Measurements from ENCODE around the gene DYDC2. TPM values are rescaled to one million over a fixed set of nuclear protein-coding genes. Genes with fewer than 3 reads are reported as not detected.
"Not testable (repeated sequence)": the region's sequence is repeated elsewhere in the genome, so short reads cannot be mapped to it uniquely, and the experiment has no call there.

Gene DYDC2
- total RNA-seq, 1 donor from 2014 or later: not detected

- H3K9me3 Mint-ChIP-seq: no peaks in the 10 kb centered on the region
- no peak for DNase-seq (ENCODE audit: low spot score)
- peaks cover 3% of the 10 kb centered on the region for H3K36me3 Mint-ChIP-seq (ENCODE audit: low read depth)
- peak overlapping the region; percentile 70 for H3K4me3 Mint-ChIP-seq
- H3K4me1 Mint-ChIP-seq (ENCODE audit: low read depth): peaks cover 30% of the 10 kb centered on the region
- intact Hi-C loops (cut with micrococcal nuclease): no loop called here
- H3K27me3 Mint-ChIP-seq (ENCODE audit: insufficient read depth): peaks cover 18% of the 10 kb centered on the region
- H3K27ac Mint-ChIP-seq: no peak overlapping the region
Observed at GRCh38 chr10:80410122-80410521, 53.5 kb downstream of the DYDC2 start.

- H3K4me1 Mint-ChIP-seq (ENCODE audit: low read depth): peaks cover 30% of the 10 kb centered on the region
- H3K27me3 Mint-ChIP-seq (ENCODE audit: insufficient read depth): peaks cover 13% of the 10 kb centered on the region
- no peak for DNase-seq (ENCODE audit: low spot score)
Observed at GRCh38 chr10:80410578-80411145, 54.1 kb downstream of the DYDC2 start.

GRCh38 chr10:80411267-80411668 lies 54.7 kb downstream of the DYDC2 start:
- DNase-seq (ENCODE audit: low spot score): no peak
- Mint-ChIP-seq H3K27me3 (ENCODE audit: insufficient read depth) (peaks cover 9% of the 10 kb centered on the region), H3K4me1 (ENCODE audit: low read depth) (peaks cover 30% of the 10 kb centered on the region), H3K36me3 (ENCODE audit: low read depth) (peaks cover 3% of the 10 kb centered on the region), H3K4me3 (no peak overlapping the region), H3K9me3 (no peaks in the 10 kb centered on the region), H3K27ac (no peak overlapping the region)
- intact Hi-C loops (cut with micrococcal nuclease): no loop called here

More at GRCh38 chr10:80410578-80411145, 54.1 kb downstream of the DYDC2 start:
- intact Hi-C loops (cut with micrococcal nuclease): no loop called here
- no peak overlapping the region for H3K4me3 Mint-ChIP-seq
- H3K9me3 Mint-ChIP-seq: no peaks in the 10 kb centered on the region
- H3K36me3 Mint-ChIP-seq (ENCODE audit: low read depth): peaks cover 3% of the 10 kb centered on the region
- no peak overlapping the region for H3K27ac Mint-ChIP-seq

- H3K4me3 Mint-ChIP-seq: no peak overlapping the region
- DNase-seq (ENCODE audit: low spot score): no peak
- no peaks in the 10 kb centered on the region for H3K9me3 Mint-ChIP-seq
- peaks cover 3% of the 10 kb centered on the region for H3K36me3 Mint-ChIP-seq (ENCODE audit: low read depth)
- intact Hi-C loops (cut with micrococcal nuclease): no loop called here
- peaks cover 30% of the 10 kb centered on the region for H3K4me1 Mint-ChIP-seq (ENCODE audit: low read depth)
- peaks cover 7% of the 10 kb centered on the region for H3K27me3 Mint-ChIP-seq (ENCODE audit: insufficient read depth)
- H3K27ac Mint-ChIP-seq: no peak overlapping the region
Observed at GRCh38 chr10:80411681-80412220, 55.2 kb downstream of the DYDC2 start.

- Mint-ChIP-seq H3K36me3 (ENCODE audit: low read depth) (peaks cover 3% of the 10 kb centered on the region), H3K27me3 (ENCODE audit: insufficient read depth) (peaks cover 5% of the 10 kb centered on the region), H3K9me3 (no peaks in the 10 kb centered on the region), H3K27ac (peak overlapping the region; percentile 0), H3K4me3 (no peak overlapping the region), H3K4me1 (ENCODE audit: low read depth) (peaks cover 28% of the 10 kb centered on the region)
- no peak for DNase-seq (ENCODE audit: low spot score)
- intact Hi-C loops (cut with micrococcal nuclease): no loop called here
Observed at GRCh38 chr10:80412486-80412885, 55.9 kb downstream of the DYDC2 start.

- H3K27ac Mint-ChIP-seq: peak overlapping the region; percentile 35
- H3K9me3 Mint-ChIP-seq: no peaks in the 10 kb centered on the region
- peaks cover 21% of the 10 kb centered on the region for H3K4me1 Mint-ChIP-seq (ENCODE audit: low read depth)
- no peaks in the 10 kb centered on the region for H3K27me3 Mint-ChIP-seq (ENCODE audit: insufficient read depth)
- H3K36me3 Mint-ChIP-seq (ENCODE audit: low read depth): peaks cover 3% of the 10 kb centered on the region
- no peak overlapping the region for H3K4me3 Mint-ChIP-seq
- no peak for DNase-seq (ENCODE audit: low spot score)
- intact Hi-C loops (cut with micrococcal nuclease): no loop called here
Observed at GRCh38 chr10:80413271-80413996, 56.9 kb downstream of the DYDC2 start.

- intact Hi-C loops (cut with micrococcal nuclease): no loop called here
- no peak for DNase-seq (ENCODE audit: low spot score)
- Mint-ChIP-seq H3K27ac (no peak overlapping the region), H3K9me3 (no peaks in the 10 kb centered on the region), H3K36me3 (ENCODE audit: low read depth) (peaks cover 3% of the 10 kb centered on the region), H3K27me3 (ENCODE audit: insufficient read depth) (no peaks in the 10 kb centered on the region), H3K4me3 (no peak overlapping the region), H3K4me1 (ENCODE audit: low read depth) (peaks cover 21% of the 10 kb centered on the region)
Observed at GRCh38 chr10:80414142-80414895, 57.7 kb downstream of the DYDC2 start.

- Mint-ChIP-seq H3K27me3 (ENCODE audit: insufficient read depth) (peaks cover 2% of the 10 kb centered on the region), H3K4me1 (ENCODE audit: low read depth) (peaks cover 16% of the 10 kb centered on the region), H3K4me3 (no peak overlapping the region), H3K27ac (no peak overlapping the region), H3K9me3 (no peaks in the 10 kb centered on the region), H3K36me3 (ENCODE audit: low read depth) (peaks cover under 1% of the 10 kb centered on the region)
- intact Hi-C loops (cut with micrococcal nuclease): no loop called here
- DNase-seq (ENCODE audit: low spot score): no peak
Observed at GRCh38 chr10:80415734-80416478, 59.3 kb downstream of the DYDC2 start.

- no peaks in the 10 kb centered on the region for H3K36me3 Mint-ChIP-seq (ENCODE audit: low read depth)
- intact Hi-C loops (cut with micrococcal nuclease): no loop called here
- DNase-seq (ENCODE audit: low spot score): no peak
- no peak overlapping the region for H3K27ac Mint-ChIP-seq
- H3K27me3 Mint-ChIP-seq (ENCODE audit: insufficient read depth): peaks cover 2% of the 10 kb centered on the region
- H3K4me1 Mint-ChIP-seq (ENCODE audit: low read depth): peaks cover 14% of the 10 kb centered on the region
- no peak overlapping the region for H3K4me3 Mint-ChIP-seq
- H3K9me3 Mint-ChIP-seq: no peaks in the 10 kb centered on the region
Observed at GRCh38 chr10:80416479-80417098, 60.0 kb downstream of the DYDC2 start.

- peaks cover 14% of the 10 kb centered on the region for H3K4me1 Mint-ChIP-seq (ENCODE audit: low read depth)
- H3K27ac Mint-ChIP-seq; H3K4me3 Mint-ChIP-seq; DNase-seq (ENCODE audit: low spot score); intact Hi-C loops (cut with micrococcal nuclease); H3K9me3 Mint-ChIP-seq; H3K36me3 Mint-ChIP-seq (ENCODE audit: low read depth); H3K27me3 Mint-ChIP-seq (ENCODE audit: insufficient read depth): not testable (repeated sequence)
Observed at GRCh38 chr10:80417256-80417655, 60.7 kb downstream of the DYDC2 start.

Measured in activated T-helper 1 cell treated with anti-CD3 and anti-CD28 coated beads, Interleukin-12 subunit alpha, Interleukin-12 subunit beta, Interleukin-2, Interleukin-4 antibody, amounts not matched to agents 30 ng/mL and 10 ng/mL and 1 ng/mL, durations not matched to agents 14 hours and 24 hours and 36 hours (primary cell).